Neural cell (in vitro differentiated cells): ENCODE measurements around the gene ARGFX. TPM values are rescaled to one million over a fixed set of nuclear protein-coding genes. Genes with fewer than 3 reads are reported as not detected.

ENCODE experiments used
- H2AFZ ChIP-seq: fragments of 200-600, 300-800 bp; sonication (generic), shearing (Covaris generic); 2 replicates; pipeline ENCODE4 v1.6.0; 2014; ENCODE audit warnings: low read depth, mild to moderate bottlenecking, antibody characterized with exemption, low read length, moderate library complexity
- H3F3A ChIP-seq: fragments of 200-600 bp; shearing (Covaris generic); 2 replicates; pipeline ENCODE4 v1.6.1; 2016; ENCODE audit warnings: mild to moderate bottlenecking, moderate library complexity, mixed read lengths, antibody characterized with exemption, low read length; ENCODE audit not compliant: insufficient read depth, poor library complexity, severe bottlenecking
- H3K27ac ChIP-seq: fragments of 200-600, 300-800 bp; sonication (generic), shearing (Covaris generic); 2 replicates; pipeline ENCODE4 v1.5.1; 2014; ENCODE audit warnings: mild to moderate bottlenecking, low read length, moderate library complexity
- H3K27me3 ChIP-seq: fragments of 300-800, 200-600 bp; sonication (generic), shearing (Covaris generic); 2 replicates; pipeline ENCODE4 v1.6.0; 2014; ENCODE audit warnings: mild to moderate bottlenecking, low read depth, low read length, moderate library complexity; ENCODE audit not compliant: insufficient read depth
- H3K36me3 ChIP-seq: fragments of 300-800, 200-600 bp; sonication (generic), shearing (Covaris generic); 2 replicates; pipeline ENCODE4 v1.5.1; 2014; ENCODE audit warnings: mild to moderate bottlenecking, antibody characterized with exemption, low read length, moderate library complexity; ENCODE audit not compliant: insufficient read depth
- H3K4me2 ChIP-seq: fragments of 300-800, 200-600 bp; sonication (generic), shearing (Covaris generic); 2 replicates; pipeline ENCODE4 v1.6.0; 2014; ENCODE audit warnings: mild to moderate bottlenecking, low read length
- H3K4me3 ChIP-seq: fragments of 300-800, 200-600 bp; sonication (generic), shearing (Covaris generic); 2 replicates; pipeline ENCODE4 v1.5.1; 2014; ENCODE audit warnings: mild to moderate bottlenecking, low read length, moderate library complexity
- H3K79me2 ChIP-seq: fragments of 200-600 bp; shearing (Covaris generic); replicated peaks from 2 replicates; pipeline ENCODE4 v1.6.0; 2014; ENCODE audit warnings: mild to moderate bottlenecking, low read length, moderate library complexity; ENCODE audit not compliant: insufficient read depth
- H3K9ac ChIP-seq: fragments of 300-800, 200-600 bp; sonication (generic), shearing (Covaris generic); 2 replicates; pipeline ENCODE4 v1.6.1; 2016; ENCODE audit warnings: mild to moderate bottlenecking, low read length, mixed read lengths
- H3K9me2 ChIP-seq: fragments of 200-600 bp; shearing (Covaris generic); 2 replicates; pipeline ENCODE4 v1.6.1; 2016; ENCODE audit warnings: mild to moderate bottlenecking, low read length, mixed read lengths; ENCODE audit not compliant: insufficient read depth
- H3K9me3 ChIP-seq: fragments of 200-600, 300-800 bp; sonication (generic), shearing (Covaris generic); 2 replicates; pipeline ENCODE4 v1.6.1; 2016; ENCODE audit warnings: mild to moderate bottlenecking, mixed run types, low read length, moderate library complexity, mixed read lengths
- H4K20me1 ChIP-seq: fragments of 200-600 bp; shearing (Covaris generic); 2 replicates; pipeline ENCODE4 v1.6.1; 2016; ENCODE audit warnings: mild to moderate bottlenecking, mixed run types; ENCODE audit not compliant: insufficient read depth
- CTCF ChIP-seq: fragments of 450-650 bp; IDR thresholded peaks from 2 replicates; pipeline ENCODE4 v1.5.1; 2014; ENCODE audit warnings: antibody characterized with exemption, mild to moderate bottlenecking, moderate library complexity; ENCODE audit not compliant: poor library complexity, severe bottlenecking
- EP300 ChIP-seq: fragments of 450-650 bp; conservative IDR thresholded peaks from 2 replicates; pipeline ENCODE4 v1.6.1; 2014; ENCODE audit warnings: antibody characterized with exemption, mild to moderate bottlenecking, moderate library complexity; ENCODE audit not compliant: poor library complexity, severe bottlenecking
- EZH2 ChIP-seq: fragments of 200-600, 300-800 bp; shearing (Covaris generic), sonication (generic); IDR thresholded peaks from 2 replicates; pipeline ENCODE4 v1.6.1; 2014; ENCODE audit warnings: antibody characterized with exemption, low read length, borderline replicate concordance, mild to moderate bottlenecking; ENCODE audit not compliant: insufficient read depth, poor library complexity, severe bottlenecking
- MXI1 ChIP-seq: fragments of 450-650 bp; conservative IDR thresholded peaks from 2 replicates; pipeline ENCODE4 v1.6.1; 2014; ENCODE audit warnings: antibody characterized with exemption, mild to moderate bottlenecking; ENCODE audit not compliant: poor library complexity, severe bottlenecking
- POLR2AphosphoS5 ChIP-seq: IDR thresholded peaks from 2 replicates; pipeline ENCODE4 v1.6.1; 2012
- RAD21 ChIP-seq: fragments of 450-650 bp; conservative IDR thresholded peaks from 2 replicates; pipeline ENCODE4 v1.6.1; 2014; ENCODE audit warnings: antibody characterized with exemption, mild to moderate bottlenecking, moderate library complexity
- SMC3 ChIP-seq: fragments of 450-650 bp; conservative IDR thresholded peaks from 2 replicates; pipeline ENCODE4 v1.6.1; 2014; ENCODE audit warnings: antibody characterized with exemption, mild to moderate bottlenecking, moderate library complexity; ENCODE audit not compliant: poor library complexity
- TAF1 ChIP-seq: IDR thresholded peaks from 2 replicates; pipeline ENCODE4 v1.6.1; 2012; ENCODE audit warnings: low read depth
- polyA plus RNA-seq: library from polyadenylated mRNA; depleted of rRNA; stranded (reverse); fragments of >200 nt; gene quantifications from 2 replicates; pipeline ENCODE4 v1.2.3, GENCODE V29; 2014
- TF ChIP-seq, protein P1 (sequence below): IDR thresholded peaks from 2 replicates; pipeline ENCODE4 v1.6.1; 2012; ENCODE audit warnings: borderline replicate concordance

Gene ARGFX
- polyA plus RNA-seq, 1 donor from 2014 or later = not detected

GRCh38 chr3:121562148-121562547 is 5.6 kb upstream of the ARGFX start:
- Histone ChIP-seq H3K9ac (no peak overlapping the region), H3F3A (no peaks in the 10 kb centered on the region), H3K79me2 (no peaks in the 10 kb centered on the region), H3K36me3 (no peaks in the 10 kb centered on the region), H3K9me3 (no peaks in the 10 kb centered on the region), H3K27ac (no peak overlapping the region), H3K9me2 (no peaks in the 10 kb centered on the region), H3K4me3 (no peak overlapping the region), H3K27me3 (no peaks in the 10 kb centered on the region), H2AFZ (no peak overlapping the region), H4K20me1 (no peaks in the 10 kb centered on the region), H3K4me2 (no peak overlapping the region)
- no peak for TF ChIP-seq CTCF
- no peak for TF ChIP-seq MXI1
- no peak for TF ChIP-seq RAD21
- no peak for TF ChIP-seq SMC3
- no peak for TF ChIP-seq EZH2
- TF ChIP-seq TAF1 = no peak
- no peak for TF ChIP-seq EP300
- TF ChIP-seq POLR2AphosphoS5 = no peak

GRCh38 chr3:121566773-121567172 is 976 bp upstream of the ARGFX start:
- Histone ChIP-seq H3K79me2 (no peaks in the 10 kb centered on the region), H2AFZ (no peak overlapping the region), H3K9me2 (no peaks in the 10 kb centered on the region), H3F3A (no peaks in the 10 kb centered on the region), H4K20me1 (no peaks in the 10 kb centered on the region), H3K9ac (no peak overlapping the region), H3K36me3 (no peaks in the 10 kb centered on the region), H3K27me3 (no peaks in the 10 kb centered on the region), H3K9me3 (no peaks in the 10 kb centered on the region), H3K27ac (no peak overlapping the region), H3K4me2 (no peak overlapping the region), H3K4me3 (no peak overlapping the region)
- TF ChIP-seq MXI1 = no peak
- TF ChIP-seq POLR2AphosphoS5 = no peak
- no peak for TF ChIP-seq SMC3
- TF ChIP-seq RAD21 = no peak
- no peak for TF ChIP-seq TAF1
- no peak for TF ChIP-seq EZH2
- TF ChIP-seq, protein P1, sequence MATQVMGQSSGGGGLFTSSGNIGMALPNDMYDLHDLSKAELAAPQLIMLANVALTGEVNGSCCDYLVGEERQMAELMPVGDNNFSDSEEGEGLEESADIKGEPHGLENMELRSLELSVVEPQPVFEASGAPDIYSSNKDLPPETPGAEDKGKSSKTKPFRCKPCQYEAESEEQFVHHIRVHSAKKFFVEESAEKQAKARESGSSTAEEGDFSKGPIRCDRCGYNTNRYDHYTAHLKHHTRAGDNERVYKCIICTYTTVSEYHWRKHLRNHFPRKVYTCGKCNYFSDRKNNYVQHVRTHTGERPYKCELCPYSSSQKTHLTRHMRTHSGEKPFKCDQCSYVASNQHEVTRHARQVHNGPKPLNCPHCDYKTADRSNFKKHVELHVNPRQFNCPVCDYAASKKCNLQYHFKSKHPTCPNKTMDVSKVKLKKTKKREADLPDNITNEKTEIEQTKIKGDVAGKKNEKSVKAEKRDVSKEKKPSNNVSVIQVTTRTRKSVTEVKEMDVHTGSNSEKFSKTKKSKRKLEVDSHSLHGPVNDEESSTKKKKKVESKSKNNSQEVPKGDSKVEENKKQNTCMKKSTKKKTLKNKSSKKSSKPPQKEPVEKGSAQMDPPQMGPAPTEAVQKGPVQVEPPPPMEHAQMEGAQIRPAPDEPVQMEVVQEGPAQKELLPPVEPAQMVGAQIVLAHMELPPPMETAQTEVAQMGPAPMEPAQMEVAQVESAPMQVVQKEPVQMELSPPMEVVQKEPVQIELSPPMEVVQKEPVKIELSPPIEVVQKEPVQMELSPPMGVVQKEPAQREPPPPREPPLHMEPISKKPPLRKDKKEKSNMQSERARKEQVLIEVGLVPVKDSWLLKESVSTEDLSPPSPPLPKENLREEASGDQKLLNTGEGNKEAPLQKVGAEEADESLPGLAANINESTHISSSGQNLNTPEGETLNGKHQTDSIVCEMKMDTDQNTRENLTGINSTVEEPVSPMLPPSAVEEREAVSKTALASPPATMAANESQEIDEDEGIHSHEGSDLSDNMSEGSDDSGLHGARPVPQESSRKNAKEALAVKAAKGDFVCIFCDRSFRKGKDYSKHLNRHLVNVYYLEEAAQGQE = no peak
- TF ChIP-seq CTCF = no peak
- TF ChIP-seq EP300 = no peak
